ENCODE data around the gene OSBPL6.

Gene OSBPL6

GRCh38 chr2:178386986-178387597, 192.8 kb downstream of the OSBPL6 start:
- Histone ChIP-seq H3K36me3 (ENCODE audit: control insufficient read depth in 2 of 2, insufficient read depth in 1 of 2, low read length in 2 of 2) (peaks cover 0 to 45% of the 10 kb centered on the region in 2 experiments; a peak in 1 of 3 replicates), H3K9me3 (ENCODE audit: control insufficient read depth, insufficient read depth, low read depth, low read length) (no peaks in the 10 kb centered on the region), H3K4me3 (ENCODE audit: low read depth, low read length) (no peak overlapping the region), H3K27ac (ENCODE audit: extremely low read depth, low read depth, low read length) (no peak overlapping the region), H3K4me1 (ENCODE audit: control insufficient read depth, insufficient read depth, low read length) (no peaks in the 10 kb centered on the region)
- ChIA-PET CTCF (interaction anchor here (0.5 to 1.1 kb wide), 2 partner anchors 9 to 255 kb away, joined by 3 read pairs; no protein-coding TSS in a partner anchor), POLR2A (no interaction called here)
- TF ChIP-seq ZBTB7A (tag by site-specific recombination; IDR thresholded peaks at IDR 0.05; ENCODE audit: low read depth) (no peak), ZBTB49 (tag by site-specific recombination; IDR thresholded peaks at IDR 0.05; ENCODE audit: low read depth) (no peak), ZNF580 (tag by site-specific recombination; IDR thresholded peaks at IDR 0.05) (no peak), ZNF184 (tag by site-specific recombination; IDR thresholded peaks at IDR 0.05) (no peak), ZNF132 (tag by site-specific recombination; IDR thresholded peaks at IDR 0.05; ENCODE audit: borderline replicate concordance) (no peak), ZNF24 (tag by site-specific recombination; IDR thresholded peaks at IDR 0.05) (no peak), ZNF423 (tag by site-specific recombination; IDR thresholded peaks at IDR 0.05) (no peak), ZNF600 (tag by site-specific recombination; IDR thresholded peaks at IDR 0.05) (no peak), ZNF791 (tag by site-specific recombination; IDR thresholded peaks at IDR 0.05) (no peak), ZSCAN5A (tag by site-specific recombination; IDR thresholded peaks at IDR 0.05) (no peak), ZNF692 (tag by site-specific recombination; IDR thresholded peaks at IDR 0.05) (no peak), ZEB2 (tag by site-specific recombination; IDR thresholded peaks at IDR 0.05) (no peak), ZNF792 (tag by site-specific recombination; IDR thresholded peaks at IDR 0.05) (no peak), YY2 (tag by site-specific recombination; IDR thresholded peaks at IDR 0.05) (no peak), ZFHX2 (tag by site-specific recombination; conservative IDR thresholded peaks at IDR 0.05) (no peak), ZNF785 (tag by site-specific recombination; IDR thresholded peaks at IDR 0.05) (no peak), HOXD13 (CRISPR knock-in tag; IDR thresholded peaks at IDR 0.05; ENCODE audit: borderline replicate concordance) (no peak)

- peaks cover 0 to 40% of the 10 kb centered on the region in 2 experiments; a peak in 1 of 3 replicates for H3K36me3 ChIP-seq (ENCODE audit: control insufficient read depth in 2 of 2, insufficient read depth in 1 of 2, low read length in 2 of 2)
- H3K4me3 ChIP-seq (ENCODE audit: low read depth, low read length), result no peak overlapping the region
- ChIA-PET CTCF (interaction anchor here (0.6 kb wide), 1 partner anchor 179 kb away, joined by 3 read pairs; no protein-coding TSS in a partner anchor), POLR2A (no interaction called here)
- no peaks in the 10 kb centered on the region for H3K4me1 ChIP-seq (ENCODE audit: control insufficient read depth, insufficient read depth, low read length)
- H3K9me3 ChIP-seq (ENCODE audit: control insufficient read depth, insufficient read depth, low read depth, low read length), result no peaks in the 10 kb centered on the region
- H3K27ac ChIP-seq (ENCODE audit: extremely low read depth, low read depth, low read length), result no peak overlapping the region
- TF ChIP-seq ZNF837 (tag by site-specific recombination; IDR thresholded peaks at IDR 0.05), result no peak
- TF ChIP-seq ZNF394 (tag by site-specific recombination; IDR thresholded peaks at IDR 0.05; ENCODE audit: borderline replicate concordance), result no peak
- no peak for TF ChIP-seq ZNF707 (tag by site-specific recombination; IDR thresholded peaks at IDR 0.05)
- TF ChIP-seq ZNF510 (tag by site-specific recombination; IDR thresholded peaks at IDR 0.05; ENCODE audit: insufficient replicate concordance), result no peak
- TF ChIP-seq ZNF777 (tag by site-specific recombination; IDR thresholded peaks at IDR 0.05; ENCODE audit: borderline replicate concordance), result no peak
- TF ChIP-seq ZNF350 (tag by site-specific recombination; IDR thresholded peaks at IDR 0.05), result no peak
- TF ChIP-seq ZNF629 (tag by site-specific recombination; IDR thresholded peaks at IDR 0.05), result no peak
- no peak for TF ChIP-seq MYNN (tag by site-specific recombination; IDR thresholded peaks at IDR 0.05; ENCODE audit: borderline replicate concordance)
- no peak for TF ChIP-seq ZBTB20 (tag by site-specific recombination; IDR thresholded peaks at IDR 0.05)
- TF ChIP-seq ZNF555 (tag by site-specific recombination; conservative IDR thresholded peaks at IDR 0.05), result no peak
- TF ChIP-seq ZNF10 (tag by site-specific recombination; IDR thresholded peaks at IDR 0.05), result no peak
- no peak for TF ChIP-seq ZNF223 (tag by site-specific recombination; IDR thresholded peaks at IDR 0.05)
Measured at GRCh38 chr2:178388287-178388686, 194.0 kb downstream of the OSBPL6 start.

All from HEK293 (cell line).